BJ (cell line): ENCODE measurements around the gene MAP2K1. TPM values are rescaled to one million over a fixed set of nuclear protein-coding genes. Genes with fewer than 3 reads are reported as not detected.
"Not testable (repeated sequence)": the region's sequence is repeated elsewhere in the genome, so short reads cannot be mapped to it uniquely, and the experiment has no call there.

Experiments
- CTCF ChIA-PET: fragments of 350-600 bp; formaldehyde crosslinking; extraction: SDS; loops from one replicate; lab custom pipeline; 2021; ENCODE audit warnings: antibody characterized with exemption, inconsistent platforms; lab: Yijun Ruan, JAX
- POLR2A ChIA-PET: fragments of 300-600 bp; sonication (Branson Sonifier 250); formaldehyde crosslinking; extraction: SDS; loops from one replicate; lab custom pipeline; 2021; ENCODE audit warnings: antibody characterized with exemption; lab: Charles Lee
- DNase-seq: peaks from one replicate; pipeline ENCODE4 v3.0.0-alpha.2; 2011; ENCODE audit warnings: low read depth
- H3K27me3 ChIP-seq: 2 replicates; pipeline ENCODE4 v1.6.0; 2011; ENCODE audit warnings: low read length; ENCODE audit not compliant: control insufficient read depth, insufficient read depth
- H3K36me3 ChIP-seq: 2 replicates; pipeline ENCODE4 v1.5.1; 2011; ENCODE audit warnings: low read length; ENCODE audit not compliant: control insufficient read depth, insufficient read depth
- H3K4me3 ChIP-seq: 2 replicates; pipeline ENCODE4 v1.5.1; 2011; ENCODE audit warnings: low read depth, mild to moderate bottlenecking, control low read depth, low read length
- polyA plus RNA-seq: library from polyadenylated mRNA; depleted of rRNA; stranded (reverse); fragments of >200 nt; gene quantifications from 2 replicates; pipeline ENCODE4 v1.2.3, GENCODE V29; 2011
- TF ChIP-seq, protein P1 (sequence below): IDR thresholded peaks from 2 replicates; pipeline ENCODE4 v1.5.1; 2011; ENCODE audit warnings: low read depth, mild to moderate bottlenecking, control low read depth, inconsistent platforms, low read length, moderate library complexity; ENCODE audit not compliant: insufficient read depth

The MAP2K1 gene
- polyA plus RNA-seq, 1 experiment = 19.0 TPM

DNA sequence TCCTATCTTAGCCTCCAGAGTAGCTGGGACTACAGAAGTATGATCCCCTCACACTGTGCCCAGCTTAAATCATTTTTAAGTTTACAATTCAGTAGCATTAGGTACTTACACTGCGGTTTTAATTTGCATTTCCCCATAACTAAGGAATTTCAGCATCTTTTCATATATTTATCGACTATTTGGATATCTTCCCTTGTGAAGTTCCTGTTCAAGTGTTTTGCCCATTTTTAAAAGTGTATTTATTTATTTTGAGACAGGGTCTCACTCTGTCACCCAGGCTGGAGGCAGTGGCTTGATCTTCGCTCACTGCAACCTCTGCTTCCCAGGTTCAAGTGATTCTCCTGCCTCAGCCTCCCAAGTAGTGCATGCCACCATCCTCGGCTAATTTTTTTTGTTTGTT lies 12.5 kb upstream of the MAP2K1 start:
- ChIA-PET CTCF (interaction anchor here (1.0 kb wide), 1 partner anchor 123 kb away, joined by 5 read pairs; the partner anchor contains the start of gene SNAPC5), POLR2A (no interaction called here)
- H3K36me3 ChIP-seq = no peaks in the 10 kb centered on the region
- no peaks in the 10 kb centered on the region for H3K27me3 ChIP-seq
- DNase-seq = no peak
- TF ChIP-seq, protein P1, sequence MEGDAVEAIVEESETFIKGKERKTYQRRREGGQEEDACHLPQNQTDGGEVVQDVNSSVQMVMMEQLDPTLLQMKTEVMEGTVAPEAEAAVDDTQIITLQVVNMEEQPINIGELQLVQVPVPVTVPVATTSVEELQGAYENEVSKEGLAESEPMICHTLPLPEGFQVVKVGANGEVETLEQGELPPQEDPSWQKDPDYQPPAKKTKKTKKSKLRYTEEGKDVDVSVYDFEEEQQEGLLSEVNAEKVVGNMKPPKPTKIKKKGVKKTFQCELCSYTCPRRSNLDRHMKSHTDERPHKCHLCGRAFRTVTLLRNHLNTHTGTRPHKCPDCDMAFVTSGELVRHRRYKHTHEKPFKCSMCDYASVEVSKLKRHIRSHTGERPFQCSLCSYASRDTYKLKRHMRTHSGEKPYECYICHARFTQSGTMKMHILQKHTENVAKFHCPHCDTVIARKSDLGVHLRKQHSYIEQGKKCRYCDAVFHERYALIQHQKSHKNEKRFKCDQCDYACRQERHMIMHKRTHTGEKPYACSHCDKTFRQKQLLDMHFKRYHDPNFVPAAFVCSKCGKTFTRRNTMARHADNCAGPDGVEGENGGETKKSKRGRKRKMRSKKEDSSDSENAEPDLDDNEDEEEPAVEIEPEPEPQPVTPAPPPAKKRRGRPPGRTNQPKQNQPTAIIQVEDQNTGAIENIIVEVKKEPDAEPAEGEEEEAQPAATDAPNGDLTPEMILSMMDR = no peak
- no peak overlapping the region for H3K4me3 ChIP-seq

DNA sequence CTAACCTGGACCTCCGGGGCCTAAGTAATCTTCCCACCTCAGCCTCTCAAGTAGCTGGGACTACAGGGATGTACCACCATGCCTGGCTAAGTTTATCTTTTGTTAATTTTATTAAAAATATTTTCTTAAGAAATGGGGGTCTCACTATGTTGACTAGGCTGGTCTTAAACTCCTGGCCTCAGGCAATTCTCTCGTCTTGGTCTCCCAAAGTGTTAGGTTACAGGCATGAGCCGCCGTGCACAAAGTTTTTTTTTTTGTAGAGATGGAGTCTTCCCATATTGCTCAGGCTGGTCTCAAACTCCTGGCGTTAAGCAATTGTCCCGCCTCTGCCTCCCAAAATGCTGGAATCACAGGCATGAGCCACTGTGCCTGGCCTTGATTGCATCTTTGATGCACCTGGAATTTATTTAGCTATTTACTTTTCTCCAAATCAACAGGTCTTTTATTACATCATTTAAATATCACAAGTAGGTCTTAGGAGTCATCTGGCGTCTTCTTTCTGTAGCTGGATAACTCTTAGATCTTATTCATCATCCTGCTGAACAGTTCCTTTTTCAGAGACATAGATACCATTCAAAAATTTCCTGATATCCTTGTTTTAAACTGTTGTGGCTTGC lies 7.8 kb upstream of the MAP2K1 start:
- Histone ChIP-seq H3K36me3 (no peaks in the 10 kb centered on the region), H3K4me3 (no peak overlapping the region), H3K27me3 (no peaks in the 10 kb centered on the region)
- TF ChIP-seq, protein P1 = no peak
- DNase-seq = no peak
- CTCF ChIA-PET = no interaction called here
- POLR2A ChIA-PET = no interaction called here

DNA sequence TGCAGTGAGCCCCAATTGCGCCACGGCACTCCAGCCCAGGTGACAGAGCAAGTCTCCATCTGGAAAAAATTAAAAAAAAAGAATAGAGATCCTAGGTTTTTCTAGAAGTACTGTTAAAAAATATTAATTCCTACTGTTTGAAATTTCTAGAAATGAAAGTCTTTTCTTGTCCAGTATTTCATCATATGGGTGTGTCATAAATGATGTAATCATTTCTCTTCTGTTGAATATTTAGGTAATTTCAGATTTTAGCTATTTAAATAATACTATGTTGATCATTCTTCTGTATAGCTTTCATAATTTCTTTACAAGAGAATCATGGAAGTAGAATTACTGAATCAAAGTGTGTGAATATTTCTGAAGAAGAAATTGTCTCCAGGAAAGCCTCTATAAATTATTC lies 5.3 kb upstream of the MAP2K1 start:
- DNase-seq, H3K4me3 ChIP-seq, H3K36me3 ChIP-seq, POLR2A ChIA-PET, H3K27me3 ChIP-seq: not testable (repeated sequence)
- CTCF ChIA-PET = interaction anchor here (0.7 kb wide), 1 partner anchor 249 kb away, joined by 3 read pairs; no protein-coding TSS in a partner anchor

DNA sequence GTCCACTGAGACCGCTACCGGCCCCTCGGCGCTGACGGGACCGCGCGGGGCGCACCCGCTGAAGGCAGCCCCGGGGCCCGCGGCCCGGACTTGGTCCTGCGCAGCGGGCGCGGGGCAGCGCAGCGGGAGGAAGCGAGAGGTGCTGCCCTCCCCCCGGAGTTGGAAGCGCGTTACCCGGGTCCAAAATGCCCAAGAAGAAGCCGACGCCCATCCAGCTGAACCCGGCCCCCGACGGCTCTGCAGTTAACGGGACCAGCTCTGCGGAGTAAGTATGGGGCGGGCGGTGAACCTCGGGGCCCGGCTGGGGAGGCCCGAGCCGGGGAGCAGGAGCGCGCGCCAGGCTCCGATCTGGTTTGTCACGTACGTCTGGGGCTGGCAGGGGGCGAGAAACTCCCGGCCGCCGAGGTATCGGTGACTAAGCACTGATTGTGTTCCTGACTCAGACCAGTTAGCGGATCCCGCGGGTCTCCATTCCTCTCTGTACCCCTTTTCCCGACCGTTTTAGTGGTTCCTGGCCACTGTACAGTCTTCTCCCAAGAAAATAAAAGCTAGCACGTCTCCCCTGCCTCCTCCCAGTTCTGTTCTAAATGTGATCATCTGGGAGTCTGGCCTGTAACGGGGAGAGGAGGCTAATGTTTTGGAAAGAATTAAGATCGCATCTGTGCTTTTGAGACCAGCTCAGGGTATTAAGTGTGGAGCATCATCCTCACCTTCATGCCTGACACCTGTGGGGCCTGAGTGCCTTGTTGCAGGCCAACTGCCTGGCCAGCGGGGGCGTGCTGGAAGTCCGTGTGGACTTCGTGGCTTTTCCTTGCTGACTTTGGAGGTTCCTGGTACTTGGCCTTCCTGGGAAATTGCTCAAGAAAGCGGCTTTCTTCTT lies 691 bp downstream of the MAP2K1 start:
- ChIA-PET POLR2A (interaction anchor here (0.6 to 1.4 kb wide), 3 partner anchors 85 to 111 kb away, joined by 4 to 14 read pairs (median 6); no protein-coding TSS in a partner anchor), CTCF (interaction anchor here (0.6 to 6.9 kb wide), 13 partner anchors 10 to 157 kb away, joined by 3 to 82 read pairs (median 3); partner anchors contain the start of genes SNAPC5 and TIPIN)
- H3K27me3 ChIP-seq = no peaks in the 10 kb centered on the region
- peak overlapping the region; percentile 86 for H3K4me3 ChIP-seq
- no peaks in the 10 kb centered on the region for H3K36me3 ChIP-seq
- TF ChIP-seq, protein P1 = peak; percentile 61
- no peak for DNase-seq

DNA sequence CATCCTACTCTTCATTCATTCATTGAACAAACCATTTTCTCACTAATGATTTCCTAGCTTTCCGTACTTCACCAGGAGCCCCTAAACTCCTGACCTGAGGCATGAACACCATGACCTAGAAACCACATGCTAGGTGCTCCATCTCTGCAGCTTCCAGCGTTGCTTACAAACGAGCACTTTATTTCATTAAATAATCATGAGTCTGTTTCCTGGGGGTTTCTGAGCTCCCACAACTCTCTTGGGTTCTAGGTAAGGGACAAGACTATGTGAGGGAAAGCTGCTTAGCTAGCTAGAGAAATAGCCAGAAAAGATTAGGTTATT lies 1.3 kb downstream of the MAP2K1 start:
- H3K4me3 ChIP-seq = peak overlapping the region; percentile 86
- CTCF ChIA-PET = interaction anchor here (0.7 to 6.9 kb wide), 7 partner anchors 10 to 111 kb away, joined by 3 to 82 read pairs (median 5); partner anchors contain the start of gene SNAPC5
- TF ChIP-seq, protein P1 = no peak

More for the DNA sequence above, 1.3 kb downstream of the MAP2K1 start:
- Histone ChIP-seq H3K36me3 (no peaks in the 10 kb centered on the region), H3K27me3 (no peaks in the 10 kb centered on the region)
- DNase-seq = no peak
- POLR2A ChIA-PET = no interaction called here
